G401.6 (cell line): Measurements from ENCODE around the gene SMIM34.

Experiments
- FAIRE-seq: peaks from 2 replicates; lab custom pipeline; 2012; peaks lifted over from hg19 to GRCh38; lab: Jason Lieb, UNC

SMIM34 gene

DNA sequence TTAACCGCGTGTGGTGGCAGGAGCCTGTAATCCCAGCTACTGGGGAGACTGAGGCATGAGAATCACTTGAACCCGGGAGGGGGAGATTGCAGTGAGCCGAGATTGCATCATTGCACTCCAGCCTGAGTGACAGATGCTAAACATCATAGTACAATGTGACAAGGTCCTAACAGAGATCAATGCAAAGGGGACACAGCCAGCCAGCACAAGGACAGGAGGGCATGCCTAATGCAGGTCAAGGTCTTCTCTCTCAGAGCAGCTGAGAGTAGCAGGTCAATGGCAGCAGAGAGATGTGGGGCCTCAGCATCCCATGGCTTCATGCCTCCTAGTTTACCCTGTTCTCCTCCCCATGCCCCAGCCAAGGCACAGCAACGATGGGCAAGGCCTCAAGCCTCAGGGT lies 51.4 kb downstream of the SMIM34 start:
- no peak for FAIRE-seq

DNA sequence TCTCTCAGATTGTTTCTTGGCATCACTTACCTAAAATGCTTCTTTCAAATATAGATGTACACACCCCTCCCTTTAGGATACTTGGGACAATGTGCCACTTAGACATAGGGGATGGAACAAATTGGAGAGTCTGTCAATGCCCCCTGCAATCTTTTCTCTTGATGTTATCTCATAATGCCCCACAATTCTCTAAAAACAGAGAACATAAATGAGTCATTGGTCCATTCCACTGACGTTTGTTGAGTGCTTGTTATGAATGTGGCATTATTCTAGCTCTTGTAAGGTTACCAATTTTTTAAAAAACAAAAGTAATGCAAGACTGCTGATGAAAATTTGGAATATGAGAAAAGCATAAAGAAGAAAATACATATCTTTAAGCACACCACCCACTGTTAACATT lies 54.0 kb downstream of the SMIM34 start:
- no peak for FAIRE-seq
